Measurements from ENCODE around the gene CDX2.
A peak's percentile ranks its signal among the peaks of the same experiment; 100 is the strongest.
"Not testable (repeated sequence)": the region's sequence is repeated elsewhere in the genome, so short reads cannot be mapped to it uniquely, and the experiment has no call there.

The CDX2 gene

GRCh38 chr13:27969082-27969865 is at the start of gene CDX2:
TSS of gene CDX2 (minus strand) at chr13:27969315. CDS start at chr13:27969006, 309 bp downstream.
- no peak for DNase-seq

- DNase-seq = no peak
Measured at GRCh38 chr13:28014301-28014700, 45.2 kb upstream of the CDX2 start.

- DNase-seq = no peak
Measured at GRCh38 chr13:28013482-28013881, 44.4 kb upstream of the CDX2 start.

GRCh38 chr13:28012896-28013295 is 43.8 kb upstream of the CDX2 start:
- DNase-seq = no peak

- DNase-seq = no peak
Measured at GRCh38 chr13:28012383-28012782, 43.3 kb upstream of the CDX2 start.

- no peak for DNase-seq
Measured at GRCh38 chr13:28010046-28010445, 40.9 kb upstream of the CDX2 start.

- DNase-seq = not testable (repeated sequence)
Measured at GRCh38 chr13:28005016-28005415, 35.9 kb upstream of the CDX2 start.

GRCh38 chr13:28002886-28003698 is 34.0 kb upstream of the CDX2 start:
- no peak for DNase-seq

- no peak for DNase-seq
Measured at GRCh38 chr13:28001837-28002473, 32.8 kb upstream of the CDX2 start.

- DNase-seq = peak in 3 of 58 donors; percentile 3 to 30 (median 7)
Measured at GRCh38 chr13:28001049-28001448, 31.9 kb upstream of the CDX2 start.

GRCh38 chr13:28000567-28000966 is 31.5 kb upstream of the CDX2 start:
- DNase-seq = peak in 2 of 58 donors; percentile 19 to 30

- peak in 1 of 58 donors; percentile 3 for DNase-seq
Measured at GRCh38 chr13:27997904-27998522, 28.9 kb upstream of the CDX2 start.

- DNase-seq = no peak
Measured at GRCh38 chr13:27991881-27992280, 22.8 kb upstream of the CDX2 start.

- DNase-seq = no peak
Measured at GRCh38 chr13:27988520-27988919, 19.4 kb upstream of the CDX2 start, which contains the start of gene URAD. TSS of gene URAD (minus strand) at chr13:27988693. CDS start at chr13:27988637, 56 bp downstream.

- no peak for DNase-seq
Measured at GRCh38 chr13:27985600-27985999, 16.5 kb upstream of the CDX2 start.

- no peak for DNase-seq
Measured at GRCh38 chr13:27982361-27982760, 13.2 kb upstream of the CDX2 start.

- no peak for DNase-seq
Measured at GRCh38 chr13:27981006-27981708, 12.0 kb upstream of the CDX2 start.

GRCh38 chr13:27980280-27980998 is 11.3 kb upstream of the CDX2 start:
- DNase-seq = no peak

GRCh38 chr13:27979765-27980279 is 10.7 kb upstream of the CDX2 start:
- DNase-seq = no peak

All from anterior cingulate cortex (tissue), 58 donors.